Activated naive CD8-positive, alpha-beta T cell treated with anti-CD3 and anti-CD28 coated beads for 36 hours (primary cell): ENCODE data around the gene TLR6. TPM values are rescaled to one million over a fixed set of nuclear protein-coding genes. Genes with fewer than 3 reads are reported as not detected.
"Not testable (repeated sequence)": the region's sequence is repeated elsewhere in the genome, so short reads cannot be mapped to it uniquely, and the experiment has no call there.

Experiments used
- DNase-seq: peaks from one replicate; pipeline ENCODE4 v3.0.0; 2021
- H3K27ac Mint-ChIP-seq: one replicate; pipeline ENCODE4 v1.8.0; 2022; ENCODE audit warnings: mild to moderate bottlenecking, moderate library complexity, mixed read lengths
- H3K27me3 Mint-ChIP-seq: one replicate; pipeline ENCODE4 v1.8.0; 2022; ENCODE audit warnings: mild to moderate bottlenecking, mixed read lengths
- H3K36me3 Mint-ChIP-seq: one replicate; pipeline ENCODE4 v1.8.0; 2021; ENCODE audit warnings: mild to moderate bottlenecking, mixed read lengths
- H3K4me1 Mint-ChIP-seq: one replicate; pipeline ENCODE4 v1.8.0; 2021; ENCODE audit warnings: mixed read lengths
- H3K4me3 Mint-ChIP-seq: one replicate; pipeline ENCODE4 v1.8.0; 2022; ENCODE audit warnings: mild to moderate bottlenecking, moderate library complexity, mixed read lengths
- H3K9me3 Mint-ChIP-seq: one replicate; pipeline ENCODE4 v1.8.0; 2022; ENCODE audit warnings: mixed read lengths
- total RNA-seq, 2 experiments: library from RNA; stranded (reverse); gene quantifications; one replicate each; pipeline ENCODE4 v1.2.3, GENCODE V29; 2021

The TLR6 gene
- total RNA-seq, 2 experiments from 2014 or later = 2.9 to 4.4 TPM

DNA sequence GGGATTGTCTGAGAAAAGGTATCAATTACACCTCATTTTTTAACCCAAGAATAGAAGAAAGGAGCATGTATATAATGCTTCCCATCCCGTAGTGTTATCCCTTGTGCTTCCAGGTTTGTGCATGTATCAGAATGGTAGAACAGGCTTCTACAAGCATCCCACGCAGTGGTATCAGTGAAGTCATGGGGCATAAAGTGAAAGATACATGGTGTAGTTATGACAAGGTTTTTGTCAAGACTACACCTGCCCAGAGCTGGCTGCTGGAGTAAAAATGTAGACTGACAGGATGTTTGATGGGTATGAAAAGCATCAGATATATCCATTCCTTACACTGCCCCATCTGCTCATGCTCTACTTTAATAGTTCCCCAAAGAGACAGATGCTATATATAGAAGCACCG is 61.5 kb downstream of the TLR6 start:
- Mint-ChIP-seq H3K36me3 (peaks cover 15% of the 10 kb centered on the region), H3K4me1 (peaks cover 4% of the 10 kb centered on the region), H3K27me3 (no peaks in the 10 kb centered on the region), H3K9me3 (peaks cover 25% of the 10 kb centered on the region), H3K4me3 (no peak overlapping the region), H3K27ac (no peak overlapping the region)
- DNase-seq = no peak

DNA sequence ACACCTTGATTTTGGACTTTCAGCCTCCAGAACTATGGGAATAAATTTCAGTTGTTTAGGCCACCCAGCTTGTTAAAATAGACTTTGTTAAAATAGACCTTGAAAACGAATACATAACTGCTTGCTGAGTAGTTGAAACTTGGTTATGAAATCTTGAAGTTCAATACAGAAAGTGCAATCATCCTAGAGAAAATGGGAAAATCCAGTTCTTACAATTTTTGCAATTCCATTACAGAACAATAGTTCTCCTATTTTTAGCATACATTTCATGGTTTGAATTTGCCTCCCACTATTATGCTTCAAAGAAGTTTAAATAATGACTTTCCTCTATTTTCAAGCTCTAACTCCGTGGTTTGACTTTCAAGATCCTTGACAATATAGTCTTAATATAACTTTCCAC is 62.6 kb downstream of the TLR6 start:
- Mint-ChIP-seq H3K4me1 (peaks cover 4% of the 10 kb centered on the region), H3K27ac (no peak overlapping the region), H3K9me3 (peaks cover 19% of the 10 kb centered on the region), H3K4me3 (no peak overlapping the region), H3K36me3 (peaks cover 6% of the 10 kb centered on the region), H3K27me3 (no peaks in the 10 kb centered on the region)
- no peak for DNase-seq

DNA sequence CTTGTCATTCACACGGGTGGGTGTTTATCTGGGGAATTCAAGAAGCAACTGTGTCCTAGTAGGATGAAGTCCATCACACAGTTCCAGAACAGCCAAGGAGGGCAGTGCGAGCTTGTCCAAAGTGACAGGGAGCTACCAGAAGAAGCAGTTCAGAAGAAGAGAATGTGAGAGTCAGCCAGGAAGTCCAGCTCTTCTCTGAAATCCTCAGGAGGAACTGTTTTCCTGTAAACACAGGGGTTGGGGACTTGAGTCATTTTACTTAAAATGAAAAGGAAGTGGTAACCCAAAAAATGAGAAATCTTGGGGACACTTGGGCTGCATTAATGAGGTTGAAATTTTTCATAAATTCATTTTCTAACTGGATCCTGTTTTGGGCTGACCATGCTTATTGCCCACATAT is 65.6 kb downstream of the TLR6 start:
- peak overlapping the region; percentile 43 for H3K27ac Mint-ChIP-seq
- DNase-seq = no peak
- H3K27me3 Mint-ChIP-seq = no peaks in the 10 kb centered on the region
- peaks cover 15% of the 10 kb centered on the region for H3K9me3 Mint-ChIP-seq
- H3K4me3 Mint-ChIP-seq = no peak overlapping the region
- peaks cover 4% of the 10 kb centered on the region for H3K4me1 Mint-ChIP-seq
- peaks cover 4% of the 10 kb centered on the region for H3K36me3 Mint-ChIP-seq

DNA sequence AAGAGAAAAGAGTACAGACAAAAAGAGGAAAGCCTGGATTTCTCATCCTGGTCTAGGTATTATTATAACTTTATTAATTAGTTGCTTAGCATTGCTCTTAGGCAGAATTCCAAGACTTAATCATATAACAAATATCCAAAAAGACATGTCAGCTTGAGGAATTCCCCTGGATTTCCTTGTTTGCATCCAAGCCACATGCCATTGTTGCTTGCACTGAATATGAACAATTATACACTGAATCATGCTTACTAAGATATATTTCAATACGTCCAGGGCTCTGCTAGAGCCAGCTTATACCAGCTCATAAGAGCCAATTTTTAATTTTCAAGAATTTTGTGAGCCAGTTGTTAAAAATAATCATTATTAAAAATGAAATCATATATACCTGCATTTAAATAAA is 68.3 kb downstream of the TLR6 start:
- peaks cover 2% of the 10 kb centered on the region for H3K36me3 Mint-ChIP-seq
- peaks cover 4% of the 10 kb centered on the region for H3K4me1 Mint-ChIP-seq
- no peak overlapping the region for H3K27ac Mint-ChIP-seq
- H3K4me3 Mint-ChIP-seq = no peak overlapping the region
- DNase-seq = no peak
- no peaks in the 10 kb centered on the region for H3K27me3 Mint-ChIP-seq
- peaks cover 2% of the 10 kb centered on the region for H3K9me3 Mint-ChIP-seq

DNA sequence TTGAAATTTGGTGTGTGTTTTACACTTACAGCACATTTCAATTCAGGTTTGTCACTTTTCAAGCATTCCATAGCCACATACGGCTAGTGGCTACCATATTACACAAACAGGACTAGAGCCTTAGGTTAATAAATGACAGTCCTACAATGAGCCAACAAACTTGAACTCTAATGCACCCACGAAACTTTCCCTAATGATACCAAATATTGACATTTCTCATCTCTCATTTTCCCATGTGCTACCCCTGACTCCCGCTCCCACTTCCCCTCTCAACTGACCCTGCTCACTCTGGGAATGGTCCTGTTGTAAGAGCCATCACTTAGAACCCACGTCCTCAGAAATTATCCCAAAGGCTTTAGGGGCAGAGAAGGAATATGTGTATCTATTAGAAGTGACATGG is 68.9 kb downstream of the TLR6 start:
- Mint-ChIP-seq H3K36me3 (peaks cover 2% of the 10 kb centered on the region), H3K27ac (no peak overlapping the region), H3K9me3 (peaks cover 2% of the 10 kb centered on the region)

DNA sequence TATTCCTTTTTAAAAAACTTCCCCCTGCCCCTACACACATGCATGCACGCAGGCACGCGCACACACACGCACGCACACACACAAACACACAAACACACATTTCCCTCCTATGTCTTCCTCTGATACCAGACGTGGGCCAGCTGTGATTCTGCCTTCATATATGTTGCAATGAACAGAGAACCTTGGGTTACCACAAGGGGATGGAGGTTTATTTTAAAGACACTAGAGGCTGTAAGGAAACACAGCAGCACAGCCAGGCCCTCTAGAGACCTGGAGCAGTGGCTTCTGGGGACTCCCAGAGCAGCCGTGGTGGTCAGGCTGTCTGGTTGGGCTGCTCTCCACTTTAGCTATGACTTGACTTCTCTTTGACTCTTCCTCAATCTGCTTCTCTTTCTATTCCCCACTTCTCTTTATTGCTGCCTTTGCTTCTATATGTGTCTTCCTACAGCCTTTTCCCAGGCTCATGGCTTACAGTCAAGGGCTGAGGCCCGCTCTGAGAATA is 70.7 kb downstream of the TLR6 start:
- peaks cover 6% of the 10 kb centered on the region for H3K4me1 Mint-ChIP-seq
- no peak overlapping the region for H3K27ac Mint-ChIP-seq
- H3K9me3 Mint-ChIP-seq = peaks cover 2% of the 10 kb centered on the region
- H3K4me3 Mint-ChIP-seq = no peak overlapping the region
- H3K27me3 Mint-ChIP-seq = peaks cover 4% of the 10 kb centered on the region
- no peak for DNase-seq
- peaks cover 2% of the 10 kb centered on the region for H3K36me3 Mint-ChIP-seq

More for the DNA sequence above, 68.9 kb downstream of the TLR6 start:
- H3K27me3 Mint-ChIP-seq = peaks cover 2% of the 10 kb centered on the region
- DNase-seq = no peak
- H3K4me3 Mint-ChIP-seq = no peak overlapping the region
- peaks cover 5% of the 10 kb centered on the region for H3K4me1 Mint-ChIP-seq

DNA sequence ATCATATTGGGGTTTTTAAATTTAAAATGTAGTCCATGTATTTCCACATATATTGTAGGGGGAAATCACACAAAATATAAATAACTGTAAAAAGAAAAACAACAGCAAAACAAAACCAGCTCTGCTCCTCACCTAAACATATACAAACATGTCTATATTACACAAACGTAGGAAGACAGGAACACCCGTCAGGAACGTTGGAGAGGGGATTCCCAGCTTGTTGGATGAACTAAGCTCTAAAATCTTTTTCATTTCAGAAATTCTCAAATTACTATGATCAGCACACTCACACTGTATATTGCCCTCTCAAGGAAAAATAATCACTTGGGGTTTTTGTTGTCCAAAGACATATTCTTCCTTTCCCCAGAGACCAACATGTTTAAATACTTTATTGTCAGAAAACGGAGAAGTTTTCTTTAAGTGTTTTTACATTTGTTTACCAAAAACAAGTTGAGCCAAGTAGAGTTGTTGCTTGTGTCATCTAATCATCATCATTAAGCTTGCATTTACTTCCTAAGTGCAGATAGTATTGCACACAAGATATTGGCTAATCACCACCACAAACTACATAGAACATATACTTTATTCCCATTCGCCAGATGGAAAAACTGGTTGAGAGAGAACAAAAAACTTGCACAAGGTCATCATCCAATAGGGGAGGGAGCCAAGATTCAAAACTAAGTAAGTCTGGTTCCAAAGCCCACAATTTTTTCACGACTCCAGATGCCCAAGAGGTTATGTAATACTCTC is 71.4 kb downstream of the TLR6 start:
- peaks cover 4% of the 10 kb centered on the region for H3K27me3 Mint-ChIP-seq

DNA sequence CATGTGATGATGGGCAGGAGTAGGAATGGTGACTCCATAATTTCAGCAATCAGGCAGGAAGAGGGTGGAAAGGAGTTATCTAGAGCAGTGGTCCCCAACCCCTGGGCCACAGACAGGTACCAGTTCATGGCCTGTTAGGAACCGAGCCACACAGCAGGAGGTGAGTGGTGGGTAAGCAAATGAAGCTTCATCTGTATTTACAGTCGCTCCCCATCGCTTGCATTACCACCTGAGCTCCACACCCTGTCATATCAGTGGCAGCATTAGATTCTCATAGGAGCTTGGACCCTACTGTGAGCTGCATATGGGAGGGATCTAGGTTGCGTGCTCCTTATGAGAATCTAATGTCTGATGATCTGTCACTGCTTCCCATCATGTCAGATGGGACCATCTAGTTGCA is 72.5 kb downstream of the TLR6 start:
- H3K36me3 Mint-ChIP-seq = no peaks in the 10 kb centered on the region
- H3K4me3 Mint-ChIP-seq = no peak overlapping the region
- H3K9me3 Mint-ChIP-seq = no peaks in the 10 kb centered on the region
- no peak for DNase-seq
- peaks cover 4% of the 10 kb centered on the region for H3K27me3 Mint-ChIP-seq
- H3K4me1 Mint-ChIP-seq = peaks cover 4% of the 10 kb centered on the region
- no peak overlapping the region for H3K27ac Mint-ChIP-seq

More for the DNA sequence above, 71.4 kb downstream of the TLR6 start:
- peaks cover 2% of the 10 kb centered on the region for H3K36me3 Mint-ChIP-seq
- H3K4me3 Mint-ChIP-seq = no peak overlapping the region
- no peak for DNase-seq
- peaks cover 4% of the 10 kb centered on the region for H3K4me1 Mint-ChIP-seq
- H3K9me3 Mint-ChIP-seq = peaks cover 2% of the 10 kb centered on the region
- H3K27ac Mint-ChIP-seq = no peak overlapping the region

DNA sequence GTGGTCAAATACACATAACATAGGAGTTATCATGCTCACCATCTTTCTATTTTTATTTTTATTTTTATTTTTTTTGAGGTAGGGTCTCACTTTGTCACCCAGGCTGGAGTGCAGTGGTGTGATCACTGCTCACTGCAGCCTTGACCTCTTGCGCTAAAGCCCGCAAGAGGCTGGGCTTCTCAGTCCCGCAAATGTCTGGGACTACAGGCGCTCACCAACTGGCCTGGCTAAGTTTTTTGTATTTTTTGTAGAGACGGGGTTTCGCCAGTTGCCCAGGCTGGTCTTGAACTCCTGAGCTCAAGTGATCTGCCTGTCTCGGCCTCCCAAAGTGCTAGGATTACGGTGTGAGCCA is 73.5 kb downstream of the TLR6 start:
- Mint-ChIP-seq H3K4me1 (peaks cover 4% of the 10 kb centered on the region), H3K27ac (no peak overlapping the region), H3K9me3 (no peaks in the 10 kb centered on the region), H3K4me3 (no peak overlapping the region), H3K27me3 (peaks cover 4% of the 10 kb centered on the region), H3K36me3 (no peaks in the 10 kb centered on the region)
- no peak for DNase-seq

DNA sequence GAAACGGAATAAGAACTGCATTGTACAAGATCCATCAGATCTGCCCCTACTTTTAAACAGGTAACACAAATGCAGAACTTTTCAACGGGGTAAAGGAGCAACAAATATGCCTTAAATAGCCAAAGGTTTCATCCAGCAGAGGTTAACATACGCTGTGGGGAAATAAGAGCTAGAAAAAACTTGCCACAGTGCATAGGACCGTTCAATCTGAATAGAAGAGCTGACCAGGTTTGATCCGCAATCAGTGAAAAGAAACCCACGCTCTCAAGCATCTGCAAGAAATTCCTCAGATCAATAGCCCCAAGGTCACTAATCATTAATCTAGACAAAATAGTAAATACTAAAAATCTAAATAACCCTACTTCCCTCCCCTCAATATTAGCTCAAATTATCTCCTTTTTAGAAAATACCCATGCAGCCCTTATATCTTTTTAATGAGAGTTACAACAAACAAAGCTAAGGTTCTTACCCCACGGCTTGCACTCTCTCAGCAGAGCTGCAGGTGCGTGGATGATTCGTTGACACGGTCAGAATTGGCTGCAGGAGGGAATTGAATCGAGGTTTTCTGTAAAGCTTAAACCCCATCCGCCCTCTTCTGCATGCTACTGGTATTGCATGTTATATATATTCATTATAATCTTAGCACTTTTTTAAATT is 74.0 kb downstream of the TLR6 start, which contains the start of gene TLR10:
TSS of gene TLR10 (minus strand) at position 539 of the 657 bp plus-strand sequence. CDS start 7,400 bp downstream, outside the sequence.
- Mint-ChIP-seq H3K27me3 (peaks cover 4% of the 10 kb centered on the region), H3K4me1 (peaks cover 4% of the 10 kb centered on the region), H3K9me3 (no peaks in the 10 kb centered on the region), H3K27ac (no peak within 1 kb of the TSS), H3K4me3 (peak within 1 kb of the TSS; percentile 46), H3K36me3 (peaks cover 1% of the 10 kb centered on the region)
- DNase-seq = no peak

DNA sequence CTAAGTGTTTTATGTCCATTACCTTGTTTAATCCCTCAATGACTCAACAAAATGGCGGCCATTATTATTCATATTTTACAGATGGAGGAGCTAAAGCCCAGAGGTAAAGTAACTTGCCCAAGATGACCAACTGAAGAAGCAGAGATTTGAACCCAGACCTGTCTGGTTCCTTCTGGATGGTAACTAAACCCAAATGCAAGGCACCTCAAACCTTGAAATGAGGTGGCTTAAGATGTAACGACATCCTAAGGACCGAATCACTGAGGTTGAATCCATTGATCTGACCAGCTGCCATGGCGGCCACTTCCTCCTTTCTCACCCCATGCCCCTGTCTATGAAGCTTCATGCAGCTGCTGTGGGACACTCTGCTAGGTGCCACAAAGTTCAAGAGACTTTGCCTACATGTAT is 74.8 kb downstream of the TLR6 start:
- Mint-ChIP-seq H3K27me3 (peaks cover 4% of the 10 kb centered on the region), H3K9me3 (peaks cover 3% of the 10 kb centered on the region), H3K4me3 (no peak overlapping the region), H3K27ac (no peak overlapping the region), H3K36me3 (peaks cover 1% of the 10 kb centered on the region), H3K4me1 (peaks cover 4% of the 10 kb centered on the region)
- no peak for DNase-seq

DNA sequence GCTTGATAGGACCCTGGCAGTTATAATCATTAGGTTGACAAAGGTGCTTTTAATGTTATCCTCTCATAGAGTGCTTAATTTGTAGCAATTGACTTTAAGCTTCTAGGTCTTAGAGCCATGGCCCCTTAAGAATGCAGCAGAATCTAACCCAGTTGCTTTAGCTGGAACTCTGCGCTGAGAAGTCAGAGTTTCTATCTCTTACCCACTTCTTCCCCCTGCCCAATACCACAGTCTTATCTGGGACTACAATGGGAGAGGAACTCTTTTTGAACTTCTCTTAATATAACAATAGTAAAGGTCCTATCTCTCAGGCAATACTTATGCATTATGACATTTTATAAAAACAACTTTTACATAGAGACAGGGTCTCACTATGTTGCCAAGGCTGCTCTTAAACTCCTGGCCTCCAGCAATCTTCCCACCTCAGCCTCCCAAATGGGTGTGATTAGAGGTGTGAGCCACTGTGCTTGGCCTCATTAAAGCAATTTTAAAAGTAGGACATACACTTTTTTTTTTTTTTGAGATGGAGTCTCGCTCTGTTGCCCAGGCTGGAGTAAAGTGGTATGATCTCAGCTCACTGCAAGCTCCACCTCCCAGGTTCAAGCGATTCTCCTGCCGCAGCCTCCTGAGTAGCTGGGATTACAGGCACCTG is 75.7 kb downstream of the TLR6 start:
- no peak overlapping the region for H3K4me3 Mint-ChIP-seq
- H3K4me1 Mint-ChIP-seq = peaks cover 4% of the 10 kb centered on the region
- no peak overlapping the region for H3K27ac Mint-ChIP-seq
- H3K36me3 Mint-ChIP-seq = peaks cover 1% of the 10 kb centered on the region
- peaks cover 4% of the 10 kb centered on the region for H3K27me3 Mint-ChIP-seq
- DNase-seq = no peak
- H3K9me3 Mint-ChIP-seq = peaks cover 3% of the 10 kb centered on the region

DNA sequence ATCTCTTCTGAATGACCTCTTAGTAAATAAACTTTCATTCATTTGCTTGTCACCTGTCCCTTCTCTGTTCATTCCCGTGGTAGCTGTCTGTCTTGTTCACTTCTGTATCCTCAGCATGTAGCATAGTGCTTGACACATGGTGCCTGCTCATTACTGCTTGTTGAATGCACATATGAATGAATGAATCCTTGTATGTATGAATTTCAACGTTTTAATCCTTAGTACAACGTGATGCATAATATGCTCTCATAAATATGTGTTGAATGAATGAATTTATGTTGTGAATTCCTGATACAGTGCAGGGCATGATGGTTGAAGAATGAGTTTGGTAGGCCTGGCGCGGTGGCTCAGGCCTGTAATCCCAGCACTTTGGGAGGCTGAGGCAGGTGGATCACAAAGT is 76.8 kb downstream of the TLR6 start:
- Mint-ChIP-seq H3K27me3 (peaks cover 4% of the 10 kb centered on the region), H3K9me3 (peaks cover 3% of the 10 kb centered on the region), H3K27ac (no peak overlapping the region), H3K4me3 (no peak overlapping the region), H3K36me3 (peaks cover 1% of the 10 kb centered on the region), H3K4me1 (peaks cover 4% of the 10 kb centered on the region)
- no peak for DNase-seq

DNA sequence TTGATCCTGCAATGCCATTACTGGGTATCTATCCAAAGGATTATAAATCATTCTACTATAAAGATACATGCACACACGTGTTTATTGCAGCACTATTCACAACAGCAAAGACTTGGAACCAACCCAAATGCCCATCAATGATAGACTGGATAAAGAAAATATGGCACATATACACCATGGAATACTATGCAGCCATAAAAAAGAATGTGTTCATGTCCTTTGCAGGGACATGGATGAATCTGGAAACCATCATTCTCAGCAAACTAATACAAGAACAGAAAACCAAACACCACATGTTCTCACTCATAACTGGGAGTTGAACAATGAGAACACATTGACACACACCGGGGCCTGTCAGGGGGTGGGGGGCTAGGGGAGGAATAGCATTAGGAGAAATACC is 78.7 kb downstream of the TLR6 start:
- DNase-seq, H3K27me3 Mint-ChIP-seq, H3K9me3 Mint-ChIP-seq, H3K27ac Mint-ChIP-seq, H3K4me3 Mint-ChIP-seq, H3K4me1 Mint-ChIP-seq, H3K36me3 Mint-ChIP-seq: not testable (repeated sequence)

DNA sequence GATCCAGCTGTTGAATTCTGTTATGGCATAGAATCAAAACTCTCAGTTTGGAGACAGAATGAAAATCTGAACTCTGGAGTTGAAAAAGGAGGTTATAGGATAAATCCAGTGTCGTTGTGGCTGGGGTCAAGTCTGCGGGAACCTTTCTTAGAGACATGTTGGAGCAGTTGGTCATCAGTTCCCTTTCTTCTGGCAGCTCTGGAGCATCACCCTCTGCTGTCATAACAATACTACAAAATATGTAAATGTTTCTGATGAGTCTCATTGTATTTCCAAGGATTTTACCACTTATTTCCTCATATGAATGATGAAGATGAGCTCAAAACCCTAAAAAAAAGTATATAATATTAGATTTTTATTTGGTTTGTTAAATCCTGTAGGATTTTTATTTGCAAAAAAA is 81.3 kb downstream of the TLR6 start:
- Mint-ChIP-seq H3K9me3 (peaks cover 5% of the 10 kb centered on the region), H3K27me3 (no peaks in the 10 kb centered on the region), H3K27ac (no peak overlapping the region), H3K4me3 (no peak overlapping the region), H3K4me1 (no peaks in the 10 kb centered on the region), H3K36me3 (peaks cover 1% of the 10 kb centered on the region)
- DNase-seq = no peak
